ENCODE data around the gene DNAAF8.
A peak's percentile ranks its signal among the peaks of the same experiment; 100 is the strongest.
"Not testable (repeated sequence)": the region's sequence is repeated elsewhere in the genome, so short reads cannot be mapped to it uniquely, and the experiment has no call there.

DNAAF8 gene

GRCh38 chr16:4718466-4718865, 15.9 kb upstream of the DNAAF8 start:
- no peaks in the 10 kb centered on the region for H3K27me3 ChIP-seq (ENCODE audit: insufficient read depth, low read length)
- H3K4me1 ChIP-seq (ENCODE audit: insufficient read depth, low read length) = no peaks in the 10 kb centered on the region
- H2AFZ ChIP-seq (ENCODE audit: low read depth, low read length) = no peak overlapping the region
- H3K4me3 ChIP-seq (ENCODE audit: low read length) = no peak overlapping the region
- H3K9me3 ChIP-seq (ENCODE audit: low read length) = no peaks in the 10 kb centered on the region
- peaks cover 26% of the 10 kb centered on the region for H3K36me3 ChIP-seq (ENCODE audit: insufficient read depth, low read length)

GRCh38 chr16:4723071-4723767, 11.1 kb upstream of the DNAAF8 start:
- no peaks in the 10 kb centered on the region for H3K9me3 ChIP-seq (ENCODE audit: low read length)
- no peaks in the 10 kb centered on the region for H3K27me3 ChIP-seq (ENCODE audit: insufficient read depth, low read length)
- no peak overlapping the region for H3K4me3 ChIP-seq (ENCODE audit: low read length)
- no peak overlapping the region for H2AFZ ChIP-seq (ENCODE audit: low read depth, low read length)
- no peaks in the 10 kb centered on the region for H3K4me1 ChIP-seq (ENCODE audit: insufficient read depth, low read length)
- peaks cover 33% of the 10 kb centered on the region for H3K36me3 ChIP-seq (ENCODE audit: insufficient read depth, low read length)

GRCh38 chr16:4724661-4725270, 9.6 kb upstream of the DNAAF8 start:
- H3K4me1 ChIP-seq (ENCODE audit: insufficient read depth, low read length) = no peaks in the 10 kb centered on the region
- H3K27me3 ChIP-seq (ENCODE audit: insufficient read depth, low read length) = no peaks in the 10 kb centered on the region
- peaks cover 47% of the 10 kb centered on the region for H3K36me3 ChIP-seq (ENCODE audit: insufficient read depth, low read length)
- H3K9me3 ChIP-seq (ENCODE audit: low read length) = no peaks in the 10 kb centered on the region
- no peak overlapping the region for H2AFZ ChIP-seq (ENCODE audit: low read depth, low read length)
- H3K4me3 ChIP-seq (ENCODE audit: low read length) = no peak overlapping the region

- Histone ChIP-seq H3K9me3 (ENCODE audit: low read length) (no peaks in the 10 kb centered on the region), H3K36me3 (ENCODE audit: insufficient read depth, low read length) (peaks cover 47% of the 10 kb centered on the region), H3K4me1 (ENCODE audit: insufficient read depth, low read length) (no peaks in the 10 kb centered on the region), H3K4me3 (ENCODE audit: low read length) (no peak overlapping the region), H2AFZ (ENCODE audit: low read depth, low read length) (no peak overlapping the region), H3K27me3 (ENCODE audit: insufficient read depth, low read length) (no peaks in the 10 kb centered on the region)
These were observed 7.7 kb upstream of the DNAAF8 start for GRCh38 chr16:4726616-4727015.

GRCh38 chr16:4728676-4729075, 5.7 kb upstream of the DNAAF8 start:
- Histone ChIP-seq H3K36me3 (ENCODE audit: insufficient read depth, low read length) (peaks cover 40% of the 10 kb centered on the region), H3K27me3 (ENCODE audit: insufficient read depth, low read length) (no peaks in the 10 kb centered on the region), H3K9me3 (ENCODE audit: low read length) (no peaks in the 10 kb centered on the region), H3K4me3 (ENCODE audit: low read length) (no peak overlapping the region), H3K4me1 (ENCODE audit: insufficient read depth, low read length) (peaks cover 3% of the 10 kb centered on the region), H2AFZ (ENCODE audit: low read depth, low read length) (no peak overlapping the region)

GRCh38 chr16:4729876-4730275, 4.5 kb upstream of the DNAAF8 start:
- Histone ChIP-seq H3K4me1 (ENCODE audit: insufficient read depth, low read length) (peaks cover 3% of the 10 kb centered on the region), H3K9me3 (ENCODE audit: low read length) (no peaks in the 10 kb centered on the region), H2AFZ (ENCODE audit: low read depth, low read length) (no peak overlapping the region), H3K27me3 (ENCODE audit: insufficient read depth, low read length) (no peaks in the 10 kb centered on the region), H3K36me3 (ENCODE audit: insufficient read depth, low read length) (peaks cover 35% of the 10 kb centered on the region), H3K4me3 (ENCODE audit: low read length) (no peak overlapping the region)

GRCh38 chr16:4733211-4733742, 1.1 kb upstream of the DNAAF8 start:
- H3K27me3 ChIP-seq (ENCODE audit: insufficient read depth, low read length) = no peaks in the 10 kb centered on the region
- peak overlapping the region; percentile 93 for H3K4me3 ChIP-seq (ENCODE audit: low read length)
- no peaks in the 10 kb centered on the region for H3K9me3 ChIP-seq (ENCODE audit: low read length)
- H3K4me1 ChIP-seq (ENCODE audit: insufficient read depth, low read length) = peaks cover 8% of the 10 kb centered on the region
- peak overlapping the region; percentile 69 for H2AFZ ChIP-seq (ENCODE audit: low read depth, low read length)
- peaks cover 15% of the 10 kb centered on the region for H3K36me3 ChIP-seq (ENCODE audit: insufficient read depth, low read length)

- Histone ChIP-seq H3K36me3 (ENCODE audit: insufficient read depth, low read length) (peaks cover 10% of the 10 kb centered on the region), H2AFZ (ENCODE audit: low read depth, low read length) (peak overlapping the region; percentile 69), H3K9me3 (ENCODE audit: low read length) (no peaks in the 10 kb centered on the region), H3K4me3 (ENCODE audit: low read length) (peak overlapping the region; percentile 93), H3K4me1 (ENCODE audit: insufficient read depth, low read length) (peaks cover 8% of the 10 kb centered on the region), H3K27me3 (ENCODE audit: insufficient read depth, low read length) (no peaks in the 10 kb centered on the region)
These were observed 632 bp upstream of the DNAAF8 start for GRCh38 chr16:4733747-4734062.

GRCh38 chr16:4734730-4735535, 596 bp downstream of the DNAAF8 start:
- Histone ChIP-seq H2AFZ (ENCODE audit: low read depth, low read length) (peak overlapping the region; percentile 69), H3K36me3 (ENCODE audit: insufficient read depth, low read length) (no peaks in the 10 kb centered on the region), H3K27me3 (ENCODE audit: insufficient read depth, low read length) (no peaks in the 10 kb centered on the region), H3K9me3 (ENCODE audit: low read length) (no peaks in the 10 kb centered on the region), H3K4me3 (ENCODE audit: low read length) (peak overlapping the region; percentile 93), H3K4me1 (ENCODE audit: insufficient read depth, low read length) (peaks cover 8% of the 10 kb centered on the region)

- Histone ChIP-seq H3K36me3 (ENCODE audit: insufficient read depth, low read length) (no peaks in the 10 kb centered on the region), H3K4me1 (ENCODE audit: insufficient read depth, low read length) (peaks cover 8% of the 10 kb centered on the region), H3K9me3 (ENCODE audit: low read length) (no peaks in the 10 kb centered on the region), H3K4me3 (ENCODE audit: low read length) (no peak overlapping the region), H2AFZ (ENCODE audit: low read depth, low read length) (no peak overlapping the region), H3K27me3 (ENCODE audit: insufficient read depth, low read length) (no peaks in the 10 kb centered on the region)
These were observed 2.2 kb downstream of the DNAAF8 start for GRCh38 chr16:4736546-4736945.

- H3K4me1 ChIP-seq (ENCODE audit: insufficient read depth, low read length) = peaks cover 8% of the 10 kb centered on the region
- H3K27me3 ChIP-seq (ENCODE audit: insufficient read depth, low read length) = no peaks in the 10 kb centered on the region
- H3K36me3 ChIP-seq (ENCODE audit: insufficient read depth, low read length) = no peaks in the 10 kb centered on the region
- H3K9me3 ChIP-seq (ENCODE audit: low read length) = no peaks in the 10 kb centered on the region
- no peak overlapping the region for H2AFZ ChIP-seq (ENCODE audit: low read depth, low read length)
- H3K4me3 ChIP-seq (ENCODE audit: low read length) = no peak overlapping the region
These were observed 3.2 kb downstream of the DNAAF8 start for GRCh38 chr16:4737545-4737944.

- H3K27me3 ChIP-seq (ENCODE audit: insufficient read depth, low read length); H3K36me3 ChIP-seq (ENCODE audit: insufficient read depth, low read length); H3K4me3 ChIP-seq (ENCODE audit: low read length); H3K9me3 ChIP-seq (ENCODE audit: low read length); H3K4me1 ChIP-seq (ENCODE audit: insufficient read depth, low read length); H2AFZ ChIP-seq (ENCODE audit: low read depth, low read length): not testable (repeated sequence)
These were observed 4.0 kb downstream of the DNAAF8 start for GRCh38 chr16:4738370-4738769.

- Histone ChIP-seq H2AFZ (ENCODE audit: low read depth, low read length) (no peak overlapping the region), H3K9me3 (ENCODE audit: low read length) (no peaks in the 10 kb centered on the region), H3K4me1 (ENCODE audit: insufficient read depth, low read length) (no peaks in the 10 kb centered on the region), H3K36me3 (ENCODE audit: insufficient read depth, low read length) (no peaks in the 10 kb centered on the region), H3K4me3 (ENCODE audit: low read length) (no peak overlapping the region), H3K27me3 (ENCODE audit: insufficient read depth, low read length) (no peaks in the 10 kb centered on the region)
These were observed 9.0 kb downstream of the DNAAF8 start for GRCh38 chr16:4743226-4743878.

All from neuron (in vitro differentiated cells).